Measurements from ENCODE around the gene B3GALT6.
"Not testable (repeated sequence)": the region's sequence is repeated elsewhere in the genome, so short reads cannot be mapped to it uniquely, and the experiment has no call there.

Gene B3GALT6

GRCh38 chr1:1232208-1232795 lies at the start of gene B3GALT6:
Gene B3GALT6, plus strand, starts transcription at chr1:1232237. Its CDS starts 42 bp downstream, at chr1:1232279.
- no peak for DNase-seq

GRCh38 chr1:1182491-1183220 lies 49.4 kb upstream of the B3GALT6 start:
- DNase-seq, result no peak

- no peak for DNase-seq
Measured at GRCh38 chr1:1183221-1183747, 48.8 kb upstream of the B3GALT6 start.

GRCh38 chr1:1183833-1184775 lies 47.9 kb upstream of the B3GALT6 start:
- no peak for DNase-seq

- DNase-seq, result no peak
Measured at GRCh38 chr1:1185101-1185765, 46.8 kb upstream of the B3GALT6 start.

GRCh38 chr1:1187938-1188337 lies 44.1 kb upstream of the B3GALT6 start:
- DNase-seq, result no peak

- no peak for DNase-seq
Measured at GRCh38 chr1:1189111-1189510, 42.9 kb upstream of the B3GALT6 start.

GRCh38 chr1:1191734-1192133 lies 40.3 kb upstream of the B3GALT6 start:
- no peak for DNase-seq

GRCh38 chr1:1194723-1195122 lies 37.3 kb upstream of the B3GALT6 start:
- no peak for DNase-seq

- DNase-seq, result not testable (repeated sequence)
Measured at GRCh38 chr1:1195726-1196125, 36.3 kb upstream of the B3GALT6 start.

GRCh38 chr1:1196431-1197187 lies 35.4 kb upstream of the B3GALT6 start:
- no peak for DNase-seq

- no peak for DNase-seq
Measured at GRCh38 chr1:1197188-1197500, 34.9 kb upstream of the B3GALT6 start.

GRCh38 chr1:1197551-1198422 lies 34.2 kb upstream of the B3GALT6 start:
- no peak for DNase-seq

- DNase-seq, result no peak
Measured at GRCh38 chr1:1198423-1199140, 33.5 kb upstream of the B3GALT6 start.

- no peak for DNase-seq
Measured at GRCh38 chr1:1199141-1199960, 32.7 kb upstream of the B3GALT6 start.

GRCh38 chr1:1199961-1200875 lies 31.8 kb upstream of the B3GALT6 start:
- DNase-seq, result no peak

GRCh38 chr1:1200876-1201810 lies 30.9 kb upstream of the B3GALT6 start:
- DNase-seq, result peak; percentile 22
